H9 (cell line): ENCODE measurements around the gene ATP6V1B1. TPM values are rescaled to one million over a fixed set of nuclear protein-coding genes. Genes with fewer than 3 reads are reported as not detected.

Experiments used
- DNase-seq: peaks from one replicate; pipeline ENCODE4 v3.0.0-alpha.2; 2017
- H2AFZ ChIP-seq: one replicate; pipeline ENCODE4 v1.6.1; 2013; ENCODE audit warnings: mild to moderate bottlenecking, low read length, control low read depth, moderate library complexity
- H2AK5ac ChIP-seq: 2 replicates; pipeline ENCODE4 v1.6.1; 2013; ENCODE audit warnings: low read length, control low read depth, mixed read lengths; ENCODE audit not compliant: insufficient read length
- H2BK120ac ChIP-seq: one replicate; pipeline ENCODE4 v1.6.1; 2013; ENCODE audit warnings: low read depth, mild to moderate bottlenecking, low read length, control low read depth, inconsistent platforms; ENCODE audit not compliant: poor library complexity, severe bottlenecking
- H2BK12ac ChIP-seq: 2 replicates; pipeline ENCODE4 v1.6.1; 2013; ENCODE audit warnings: low read length, control low read depth, mixed read lengths, low read depth; ENCODE audit not compliant: insufficient read length
- H2BK15ac ChIP-seq: 2 replicates; pipeline ENCODE4 v1.6.1; 2013; ENCODE audit warnings: low read depth, low read length, control low read depth
- H2BK20ac ChIP-seq: one replicate; pipeline ENCODE4 v1.6.1; 2013; ENCODE audit warnings: low read depth, mild to moderate bottlenecking, low read length, control low read depth, inconsistent platforms; ENCODE audit not compliant: poor library complexity, severe bottlenecking
- H2BK5ac ChIP-seq: 2 replicates; pipeline ENCODE4 v1.6.1; 2013; ENCODE audit warnings: low read length, control low read depth, mixed read lengths; ENCODE audit not compliant: insufficient read length
- H3K14ac ChIP-seq: 2 replicates; pipeline ENCODE4 v1.6.1; 2013; ENCODE audit warnings: low read length, control low read depth; ENCODE audit not compliant: insufficient read depth
- H3K18ac ChIP-seq: 2 replicates; pipeline ENCODE4 v1.6.1; 2013; ENCODE audit warnings: low read depth, mild to moderate bottlenecking, mixed read lengths, low read length, control low read depth; ENCODE audit not compliant: insufficient read length
- H3K23ac ChIP-seq: 2 replicates; pipeline ENCODE4 v1.6.1; 2013; ENCODE audit warnings: low read length, control low read depth, mixed read lengths, low read depth; ENCODE audit not compliant: insufficient read length
- H3K23me2 ChIP-seq: 2 replicates; pipeline ENCODE4 v1.6.1; 2013; ENCODE audit warnings: low read depth, mild to moderate bottlenecking, mixed read lengths, low read length, control low read depth; ENCODE audit not compliant: insufficient read length, poor library complexity, severe bottlenecking
- H3K27ac ChIP-seq: 2 replicates; pipeline ENCODE4 v1.5.1; 2013; ENCODE audit warnings: low read length, control low read depth, mixed read lengths, low read depth; ENCODE audit not compliant: insufficient read length
- H3K27me3 ChIP-seq: 2 replicates; pipeline ENCODE4 v1.6.1; 2013; ENCODE audit warnings: low read length, control low read depth, inconsistent platforms; ENCODE audit not compliant: insufficient read depth
- H3K4ac ChIP-seq: 2 replicates; pipeline ENCODE4 v1.6.1; 2013; ENCODE audit warnings: low read depth, mild to moderate bottlenecking, control low read depth, inconsistent platforms, low read length, moderate library complexity
- H3K4me1 ChIP-seq: 2 replicates; pipeline ENCODE4 v1.6.1; 2013; ENCODE audit warnings: low read length, control low read depth, inconsistent platforms; ENCODE audit not compliant: insufficient read depth
- H3K4me2 ChIP-seq: 2 replicates; pipeline ENCODE4 v1.6.1; 2013; ENCODE audit warnings: low read length, control low read depth, mixed read lengths; ENCODE audit not compliant: insufficient read length, insufficient read depth
- H3K56ac ChIP-seq: 2 replicates; pipeline ENCODE4 v1.6.1; 2013; ENCODE audit warnings: low read depth, mild to moderate bottlenecking, mixed read lengths, low read length, control low read depth; ENCODE audit not compliant: insufficient read length
- H3K79me1 ChIP-seq: 2 replicates; pipeline ENCODE4 v1.6.1; 2013; ENCODE audit warnings: low read depth, mild to moderate bottlenecking, moderate library complexity, low read length, control low read depth, inconsistent platforms; ENCODE audit not compliant: insufficient read depth, poor library complexity, severe bottlenecking
- H3K79me2 ChIP-seq: 2 replicates; pipeline ENCODE4 v1.6.1; 2013; ENCODE audit warnings: low read length, control low read depth, inconsistent platforms; ENCODE audit not compliant: insufficient read depth
- H3K9ac ChIP-seq: 2 replicates; pipeline ENCODE4 v1.6.1; 2013; ENCODE audit warnings: low read length, control low read depth, mixed read lengths; ENCODE audit not compliant: insufficient read length; ENCODE audit errors: extremely low read depth
- H3K9me3 ChIP-seq: one replicate; pipeline ENCODE4 v1.6.1; 2013; ENCODE audit warnings: low read depth, low read length, inconsistent platforms; ENCODE audit not compliant: control insufficient read depth
- H3T11ph ChIP-seq: one replicate; pipeline ENCODE4 v1.6.1; 2013; ENCODE audit warnings: mild to moderate bottlenecking, low read length, control low read depth, inconsistent platforms
- H4K20me1 ChIP-seq: one replicate; pipeline ENCODE4 v1.6.1; 2013; ENCODE audit not compliant: control insufficient read depth, insufficient read length, insufficient read depth
- H4K5ac ChIP-seq: 2 replicates; pipeline ENCODE4 v1.6.1; 2013; ENCODE audit warnings: low read depth, mild to moderate bottlenecking, mixed read lengths, low read length, control low read depth; ENCODE audit not compliant: insufficient read length
- H4K8ac ChIP-seq: replicated peaks from 2 replicates; pipeline ENCODE4 v1.6.1; 2013; ENCODE audit warnings: low read length, control low read depth, mixed read lengths, low read depth; ENCODE audit not compliant: insufficient read length
- H4K91ac ChIP-seq: 2 replicates; pipeline ENCODE4 v1.6.1; 2013; ENCODE audit warnings: low read depth, mild to moderate bottlenecking, moderate library complexity, mixed read lengths, low read length, control low read depth; ENCODE audit not compliant: insufficient read length
- H3K27ac Mint-ChIP-seq, 3 experiments: 2 replicates in 2 of 3; 3 replicates in 1 of 3; pipeline ENCODE4 v1.8.0; 2020 to 2021; ENCODE audit warnings: mixed read lengths in 3 of 3, mild to moderate bottlenecking in 1 of 3, moderate library complexity in 1 of 3
- H3K27me3 Mint-ChIP-seq: 2 replicates; pipeline ENCODE4 v1.8.0; 2021; ENCODE audit warnings: low read depth, mild to moderate bottlenecking, moderate library complexity, mixed read lengths
- H3K36me3 Mint-ChIP-seq, 3 experiments: 2 replicates in 2 of 3; 3 replicates in 1 of 3; pipeline ENCODE4 v1.8.0; 2020 to 2021; ENCODE audit warnings: low read depth in 3 of 3, mixed read lengths in 3 of 3; ENCODE audit not compliant: insufficient read depth in 1 of 3
- H3K4me1 Mint-ChIP-seq, 2 experiments: 2 replicates each; pipeline ENCODE4 v1.8.0; 2020; ENCODE audit warnings: mixed read lengths in 2 of 2
- H3K4me3 Mint-ChIP-seq, 2 experiments: 2 replicates in 1 of 2; 3 replicates in 1 of 2; pipeline ENCODE4 v1.8.0; 2020 to 2021; ENCODE audit warnings: mild to moderate bottlenecking in 2 of 2, mixed read lengths in 2 of 2, moderate library complexity in 1 of 2
- H3K9me3 Mint-ChIP-seq, 2 experiments: 2 replicates in 1 of 2; 3 replicates in 1 of 2; pipeline ENCODE4 v1.8.0; 2020; ENCODE audit warnings: mild to moderate bottlenecking in 2 of 2, mixed read lengths in 2 of 2, moderate library complexity in 1 of 2
- WGBS: extraction: QIAGEN DNeasy Blood & Tissue Kit; methylation state at CpG from one replicate; pipeline ENCODE4 v1.1.7; 2013; ENCODE audit warnings: missing lambda C conversion rate, low lambda C conversion rate, mixed read lengths; ENCODE audit not compliant: insufficient read length; ENCODE audit errors: extremely low coverage; 5-methylcytosine and 5-hydroxymethylcytosine counted together
- total RNA-seq: library from RNA; stranded (reverse); gene quantifications from 2 replicates; pipeline ENCODE4 v1.2.1, GENCODE V29; 2021
- TF ChIP-seq, protein P1 (sequence below): fragments of 200-600 bp; sonication (generic); conservative IDR thresholded peaks from 3 replicates; pipeline ENCODE4 v1.8.0; 2021; ENCODE audit warnings: antibody characterized with exemption, mild to moderate bottlenecking

The ATP6V1B1 gene
- total RNA-seq, 1 experiment from 2014 or later: not detected

DNA sequence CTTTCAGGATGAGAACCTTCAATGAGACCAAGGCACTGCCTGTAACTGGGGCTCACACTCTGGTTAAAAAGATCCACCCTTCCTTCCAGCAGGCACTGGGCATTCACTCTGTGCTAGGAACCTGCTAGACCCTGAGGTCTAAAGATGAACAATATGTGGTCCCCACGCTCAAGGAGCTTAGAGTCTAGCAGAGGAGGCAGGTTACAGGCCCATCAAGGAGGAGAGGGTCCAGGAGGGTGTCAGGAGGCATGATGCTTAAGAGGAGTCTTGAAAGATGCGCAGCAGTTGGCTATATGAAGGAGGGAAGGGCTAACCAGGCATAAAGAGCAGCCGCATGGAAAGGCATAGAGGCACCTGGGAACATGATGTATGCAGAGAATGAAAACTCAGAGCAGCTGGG, 47.3 kb downstream of the ATP6V1B1 start:
- H2BK20ac ChIP-seq: no peak overlapping the region
- H3K4me1 ChIP-seq: no peaks in the 10 kb centered on the region
- no peak overlapping the region for H4K8ac ChIP-seq
- no peak overlapping the region for H4K5ac ChIP-seq
- H2BK120ac ChIP-seq: no peak overlapping the region
- DNase-seq: peak; percentile 5
- no peak overlapping the region for H3K14ac ChIP-seq
- H3K27me3 ChIP-seq: peaks cover under 1% of the 10 kb centered on the region; the same call in 1 of the 2 replicates
- no peak overlapping the region for H2AFZ ChIP-seq
- Mint-ChIP-seq H3K4me3 (no peak overlapping the region), H3K4me1 (peaks cover 8% of the 10 kb centered on the region in 2 experiments), H3K9me3 (no peaks in the 10 kb centered on the region), H3K27ac (no peak overlapping the region), H3K36me3 (peaks cover 0 to 19% (median 14%) of the 10 kb centered on the region in 3 experiments; a peak in 4 of 7 replicates), H3K27me3 (peaks cover 29% of the 10 kb centered on the region)
- no peak overlapping the region for H3K27ac ChIP-seq
- no peak overlapping the region for H2AK5ac ChIP-seq
- TF ChIP-seq, protein P1, sequence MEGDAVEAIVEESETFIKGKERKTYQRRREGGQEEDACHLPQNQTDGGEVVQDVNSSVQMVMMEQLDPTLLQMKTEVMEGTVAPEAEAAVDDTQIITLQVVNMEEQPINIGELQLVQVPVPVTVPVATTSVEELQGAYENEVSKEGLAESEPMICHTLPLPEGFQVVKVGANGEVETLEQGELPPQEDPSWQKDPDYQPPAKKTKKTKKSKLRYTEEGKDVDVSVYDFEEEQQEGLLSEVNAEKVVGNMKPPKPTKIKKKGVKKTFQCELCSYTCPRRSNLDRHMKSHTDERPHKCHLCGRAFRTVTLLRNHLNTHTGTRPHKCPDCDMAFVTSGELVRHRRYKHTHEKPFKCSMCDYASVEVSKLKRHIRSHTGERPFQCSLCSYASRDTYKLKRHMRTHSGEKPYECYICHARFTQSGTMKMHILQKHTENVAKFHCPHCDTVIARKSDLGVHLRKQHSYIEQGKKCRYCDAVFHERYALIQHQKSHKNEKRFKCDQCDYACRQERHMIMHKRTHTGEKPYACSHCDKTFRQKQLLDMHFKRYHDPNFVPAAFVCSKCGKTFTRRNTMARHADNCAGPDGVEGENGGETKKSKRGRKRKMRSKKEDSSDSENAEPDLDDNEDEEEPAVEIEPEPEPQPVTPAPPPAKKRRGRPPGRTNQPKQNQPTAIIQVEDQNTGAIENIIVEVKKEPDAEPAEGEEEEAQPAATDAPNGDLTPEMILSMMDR: no peak
- H3K9ac ChIP-seq: no peak overlapping the region
- H3T11ph ChIP-seq: no peak overlapping the region
- no peak overlapping the region for H3K23ac ChIP-seq
- H2BK15ac ChIP-seq: no peak overlapping the region
- H3K79me1 ChIP-seq: no peaks in the 10 kb centered on the region
- no peak overlapping the region for H3K18ac ChIP-seq
- H4K20me1 ChIP-seq: no peaks in the 10 kb centered on the region
- H3K23me2 ChIP-seq: peaks cover 7% of the 10 kb centered on the region
- H3K79me2 ChIP-seq: no peaks in the 10 kb centered on the region
- H3K4me2 ChIP-seq: no peak overlapping the region
- no peak overlapping the region for H3K4ac ChIP-seq
- WGBS: no CpG with 5 or more reads among the region's 3 CpGs
- no peak overlapping the region for H2BK12ac ChIP-seq
- no peak overlapping the region for H4K91ac ChIP-seq
- no peak overlapping the region for H2BK5ac ChIP-seq
- no peak overlapping the region for H3K56ac ChIP-seq
- H3K9me3 ChIP-seq: no peaks in the 10 kb centered on the region
